Astrocyte (in vitro differentiated cells and primary cell): Measurements from ENCODE around the gene AMPH.

Experiments
- CTCF ChIP-seq: IDR thresholded peaks from 2 replicates; pipeline ENCODE4 v1.5.1; 2011; ENCODE audit warnings: low read depth, mild to moderate bottlenecking, inconsistent platforms, low read length, moderate library complexity; ENCODE audit not compliant: insufficient read depth
- EZH2 ChIP-seq: IDR thresholded peaks from 2 replicates; pipeline ENCODE4 v1.6.1; 2012; ENCODE audit warnings: mild to moderate bottlenecking, low read length, inconsistent platforms; ENCODE audit not compliant: insufficient read depth

- TF ChIP-seq CTCF (no peak), EZH2 (no peak)
These were observed 89.7 kb downstream of the AMPH start for GRCh38 chr7:38541440-38541839.
